Skeletal muscle cell (primary cell): ENCODE results near the gene IFNAR1.
"Not testable (repeated sequence)": the region's sequence is repeated elsewhere in the genome, so short reads cannot be mapped to it uniquely, and the experiment has no call there.

Experiments
- DNase-seq: peaks from one replicate; pipeline ENCODE4 v3.0.0-alpha.2; 2010; ENCODE audit warnings: low read depth
- H3K4me3 ChIP-seq: 2 replicates; pipeline ENCODE4 v1.5.1; 2011; ENCODE audit warnings: low read depth, mild to moderate bottlenecking, control low read depth, low read length, moderate library complexity

IFNAR1 gene

DNA sequence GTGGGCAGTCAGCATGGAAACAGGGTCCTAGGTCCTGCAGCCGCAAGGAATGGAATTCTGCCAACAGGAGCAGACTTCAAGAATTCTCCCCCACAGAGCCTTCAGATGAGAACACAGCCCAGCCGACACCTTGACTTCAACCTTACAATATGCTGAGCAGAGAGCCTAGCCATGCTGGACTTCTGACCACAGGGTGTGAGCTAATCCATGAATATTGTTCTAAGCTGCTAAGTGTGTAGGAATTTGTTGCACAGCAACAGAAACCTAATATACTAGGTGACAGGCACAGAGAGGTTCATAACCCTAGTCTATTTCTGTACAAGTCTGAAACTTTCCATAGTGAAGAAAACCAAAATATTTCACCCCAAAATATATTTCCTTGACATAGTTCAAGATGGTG lies 45.5 kb downstream of the IFNAR1 start:
- no peak for DNase-seq
- no peak overlapping the region for H3K4me3 ChIP-seq

DNA sequence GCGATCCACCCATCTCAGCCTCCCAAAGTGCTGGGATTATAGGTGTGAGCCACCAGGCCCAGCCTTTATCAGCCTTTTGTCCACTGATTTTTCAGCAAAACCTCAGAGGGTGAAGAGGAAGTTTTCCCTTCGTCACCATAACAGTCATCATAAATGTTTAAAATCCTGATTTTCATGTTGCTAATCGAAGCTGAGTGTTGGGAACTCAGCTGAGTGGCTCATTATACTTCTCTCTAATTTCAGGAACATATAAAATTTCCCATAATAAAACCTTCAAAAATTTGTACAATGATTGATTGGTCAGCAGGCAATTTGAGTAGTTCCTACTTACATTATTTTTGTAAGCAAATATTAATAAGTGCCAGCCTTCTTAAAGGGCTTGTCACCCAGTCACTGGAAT lies 46.6 kb downstream of the IFNAR1 start:
- no peak for DNase-seq
- H3K4me3 ChIP-seq, result no peak overlapping the region

DNA sequence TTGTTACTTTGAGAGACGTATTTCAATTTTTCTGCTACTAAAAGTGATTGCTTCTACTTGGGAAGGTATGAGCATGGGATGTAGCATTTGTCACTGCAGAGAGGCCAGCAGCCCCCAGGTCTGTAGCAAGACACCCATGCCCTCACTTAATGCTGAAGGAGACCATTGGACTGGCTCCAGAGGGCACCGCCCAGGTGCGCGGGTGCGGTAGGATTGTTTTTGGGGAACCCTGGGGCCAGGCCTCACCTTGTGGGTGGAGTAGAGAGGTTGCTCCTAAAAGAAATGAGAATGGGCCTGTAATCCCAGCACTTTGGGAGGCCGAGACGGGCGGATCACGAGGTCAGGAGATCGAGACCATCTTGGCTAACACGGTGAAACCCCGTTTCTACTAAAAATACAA lies 47.8 kb downstream of the IFNAR1 start:
- H3K4me3 ChIP-seq, result no peak overlapping the region
- DNase-seq, result no peak

DNA sequence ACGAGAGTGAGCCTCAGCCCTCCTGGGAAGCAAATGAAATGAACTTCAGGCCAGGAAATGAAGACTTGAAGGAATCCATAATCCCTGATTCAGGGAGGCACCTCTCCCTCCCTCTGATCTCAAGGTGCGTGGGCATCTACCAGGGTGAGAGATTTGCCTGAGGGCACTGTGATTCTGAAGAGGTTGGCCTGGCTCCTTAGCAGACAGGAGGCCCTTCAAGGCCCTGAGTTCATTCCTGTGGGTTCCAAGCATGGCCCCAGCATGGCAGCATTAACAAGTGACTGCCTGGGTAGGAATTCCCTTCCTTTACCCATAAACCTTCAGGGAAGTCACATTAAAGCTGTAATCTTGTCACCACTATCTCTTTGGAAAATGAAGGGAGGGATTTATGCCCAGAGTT lies 48.7 kb downstream of the IFNAR1 start:
- no peak for DNase-seq
- no peak overlapping the region for H3K4me3 ChIP-seq

- no peak overlapping the region for H3K4me3 ChIP-seq
- no peak for DNase-seq
Observed at GRCh38 chr21:33374080-33374449, 49.3 kb downstream of the IFNAR1 start.

DNA sequence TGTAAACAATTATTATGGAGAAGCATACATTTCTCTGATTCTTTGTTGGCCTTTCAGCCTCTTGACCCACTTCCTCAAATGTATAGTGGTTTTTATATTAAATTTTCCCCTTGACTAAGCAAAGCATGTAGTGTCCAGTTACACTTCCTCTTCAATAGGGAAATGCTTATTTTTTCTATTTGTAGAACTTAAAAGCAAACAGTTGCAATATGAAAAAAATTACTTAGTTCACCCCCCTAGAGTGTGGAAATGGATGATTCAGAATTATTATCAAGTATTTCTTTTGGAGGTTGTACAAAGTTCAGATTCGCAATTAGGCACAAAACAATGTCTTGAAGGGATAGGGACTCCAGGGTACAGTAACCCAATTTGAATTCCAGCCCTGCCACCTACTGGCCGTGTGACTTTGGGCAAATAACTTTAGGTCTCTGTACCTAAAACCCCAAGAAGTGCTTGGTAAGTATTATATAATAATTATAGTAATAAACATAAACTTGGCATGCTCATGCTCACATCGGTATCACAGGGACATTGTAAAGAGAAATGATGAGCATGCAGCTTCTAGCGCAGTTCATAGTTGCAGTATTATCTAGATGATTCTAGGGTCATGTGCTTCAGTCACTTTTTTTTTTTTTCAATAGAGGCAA lies 49.8 kb downstream of the IFNAR1 start:
- DNase-seq, result no peak
- no peak overlapping the region for H3K4me3 ChIP-seq

- DNase-seq, result no peak
- H3K4me3 ChIP-seq, result no peak overlapping the region
Observed at GRCh38 chr21:33375101-33375644, 50.4 kb downstream of the IFNAR1 start.

DNA sequence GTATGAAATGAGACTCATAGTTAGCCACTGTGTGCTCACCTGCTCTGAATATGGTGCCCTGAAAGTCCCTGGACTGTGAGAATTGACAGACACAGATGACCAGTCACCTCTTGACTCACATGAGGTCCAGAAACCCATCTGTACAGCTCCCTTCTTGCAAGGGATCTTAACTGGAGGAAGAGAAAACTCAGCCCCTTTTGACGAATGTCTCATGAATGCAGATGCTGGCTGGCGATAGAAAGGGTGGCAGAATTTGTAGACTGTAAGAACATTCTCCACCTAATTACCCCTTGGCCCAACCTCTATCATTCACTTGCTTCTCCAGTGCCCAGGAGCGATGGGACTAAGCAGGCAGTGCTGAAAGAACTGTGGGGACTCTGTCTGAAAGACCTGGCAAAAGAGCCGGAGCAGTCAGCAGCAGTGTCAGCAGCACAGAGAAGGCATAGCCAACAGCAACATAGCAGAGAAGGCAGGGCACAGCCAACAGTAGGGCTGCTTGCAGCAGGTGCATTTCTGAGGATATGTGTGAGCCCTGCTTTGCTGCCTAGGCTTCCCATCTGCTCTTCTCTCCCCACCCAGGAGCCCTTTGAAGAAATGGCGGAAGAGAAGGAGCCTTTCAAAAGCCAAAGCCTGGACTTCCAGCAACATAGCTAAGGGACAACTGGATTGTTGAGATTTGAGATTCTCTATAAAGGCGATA lies 52.6 kb downstream of the IFNAR1 start:
- no peak overlapping the region for H3K4me3 ChIP-seq
- no peak for DNase-seq

DNA sequence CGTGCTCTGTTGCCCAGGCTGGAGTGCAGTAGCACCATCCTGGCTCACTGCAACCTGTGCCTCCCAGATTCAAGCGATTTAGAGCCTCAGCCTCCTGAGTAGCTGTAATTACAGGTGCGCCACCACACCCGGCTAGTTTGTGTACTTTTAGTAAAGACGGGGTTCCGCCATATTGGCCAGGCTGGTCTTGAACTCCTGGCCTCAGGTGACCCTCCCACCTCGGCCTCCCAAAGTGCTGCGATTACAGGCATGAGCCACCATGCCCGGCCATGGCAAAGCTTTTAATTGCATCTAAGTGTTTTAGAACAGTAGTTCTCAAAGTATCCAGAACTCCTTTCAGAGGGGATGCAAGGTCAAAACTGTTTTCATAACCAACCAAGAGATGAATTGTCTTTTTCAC lies 53.3 kb downstream of the IFNAR1 start:
- DNase-seq, result no peak
- no peak overlapping the region for H3K4me3 ChIP-seq

- DNase-seq, H3K4me3 ChIP-seq: not testable (repeated sequence)
Observed at GRCh38 chr21:33379934-33380333, 55.2 kb downstream of the IFNAR1 start.

DNA sequence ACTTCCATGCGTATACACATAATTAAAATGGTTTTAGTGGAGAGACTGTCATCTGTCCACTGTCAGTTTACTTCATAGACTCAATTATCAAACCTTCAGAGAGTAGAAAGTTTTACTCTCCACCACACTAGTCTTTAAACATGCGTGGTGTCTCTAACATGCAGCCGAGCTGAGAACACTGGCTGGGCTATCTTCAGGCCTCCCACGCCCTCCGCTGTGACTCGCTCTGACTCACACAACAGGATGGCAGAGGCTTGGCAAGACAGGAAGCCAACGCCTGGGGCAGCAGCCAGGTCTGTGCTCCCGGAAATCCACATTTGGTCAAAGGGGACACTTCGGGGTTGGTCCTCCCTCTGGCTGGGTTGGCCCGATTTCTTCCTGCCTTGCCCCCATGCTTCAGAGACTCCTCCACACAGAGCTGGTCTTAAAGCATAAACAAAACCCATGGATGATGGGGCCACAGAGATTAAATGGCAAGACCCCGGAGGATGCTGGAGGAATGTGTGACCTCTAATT lies 55.8 kb downstream of the IFNAR1 start:
- no peak overlapping the region for H3K4me3 ChIP-seq
- DNase-seq, result peak; percentile 89

- DNase-seq, H3K4me3 ChIP-seq: not testable (repeated sequence)
Observed at GRCh38 chr21:33381381-33381780, 56.6 kb downstream of the IFNAR1 start.

GRCh38 chr21:33383056-33383888 lies 58.5 kb downstream of the IFNAR1 start:
- H3K4me3 ChIP-seq, result peak overlapping the region; percentile 13
- DNase-seq, result no peak

DNA sequence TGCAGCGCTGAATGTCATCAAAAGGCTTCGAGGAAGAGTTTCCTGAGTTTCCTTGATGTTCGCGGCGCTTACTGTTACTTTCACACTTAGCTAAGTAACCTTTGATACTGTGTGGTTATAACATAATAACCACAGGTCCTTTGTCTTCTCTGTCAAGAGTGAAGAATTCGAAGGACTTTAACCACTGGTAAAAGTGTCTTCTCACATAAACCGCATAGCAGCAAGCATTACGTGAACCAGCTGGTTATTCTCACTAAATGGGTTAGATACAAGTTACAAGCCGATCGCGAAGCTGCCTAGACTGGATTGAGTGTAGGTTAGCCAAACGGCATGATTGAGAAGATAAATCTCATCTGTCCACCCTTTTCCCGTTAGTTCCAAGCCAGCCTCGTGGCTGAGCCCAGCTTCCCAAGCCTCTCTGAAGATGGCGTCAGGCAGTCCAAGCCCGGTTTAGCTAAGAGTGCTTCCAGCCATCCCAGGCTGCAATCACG lies 60.1 kb downstream of the IFNAR1 start:
- H3K4me3 ChIP-seq, result no peak overlapping the region
- no peak for DNase-seq

GRCh38 chr21:33386222-33386784 lies 61.5 kb downstream of the IFNAR1 start:
- no peak for DNase-seq
- H3K4me3 ChIP-seq, result no peak overlapping the region

GRCh38 chr21:33387294-33387693 lies 62.5 kb downstream of the IFNAR1 start:
- no peak for DNase-seq
- no peak overlapping the region for H3K4me3 ChIP-seq

DNA sequence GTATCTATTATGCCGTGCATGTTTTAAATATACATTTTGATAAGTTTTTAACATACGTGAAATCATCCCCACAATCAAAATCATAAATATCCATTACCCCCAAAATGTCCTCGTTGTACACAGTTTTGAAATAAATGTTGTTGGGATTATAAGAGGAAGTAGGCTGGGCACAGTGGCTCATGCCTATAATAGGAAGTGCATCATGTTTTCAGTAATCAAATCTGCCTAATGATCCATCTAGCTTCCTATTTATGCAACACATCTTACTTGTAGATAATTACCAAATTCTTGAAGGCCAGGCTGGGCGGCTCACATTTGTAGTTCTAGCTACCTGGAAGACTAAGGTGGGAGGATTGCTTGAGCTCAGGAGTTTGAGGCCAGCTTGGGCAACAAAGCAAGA lies 63.4 kb downstream of the IFNAR1 start:
- no peak overlapping the region for H3K4me3 ChIP-seq

DNA sequence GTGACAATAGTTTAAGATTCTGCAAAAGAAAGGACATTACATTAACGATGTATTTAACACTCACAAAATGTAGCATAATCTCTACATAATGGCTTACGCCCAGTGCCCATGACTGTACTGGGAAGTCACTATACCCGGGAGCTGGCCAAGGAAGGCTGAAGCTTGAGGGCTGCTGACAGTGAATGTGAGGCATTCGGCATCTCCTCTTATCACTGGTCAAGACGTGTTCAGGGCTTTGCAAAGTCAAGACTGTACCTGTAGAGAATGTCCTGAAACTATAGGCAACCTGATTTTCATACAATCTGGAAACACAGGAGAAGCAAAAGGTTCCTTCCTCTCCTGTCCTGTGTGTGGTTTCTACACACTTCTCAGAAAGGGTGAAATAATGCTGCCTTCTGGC lies 65.7 kb downstream of the IFNAR1 start:
- H3K4me3 ChIP-seq, result no peak overlapping the region
- no peak for DNase-seq

More for the DNA sequence above, 63.4 kb downstream of the IFNAR1 start:
- DNase-seq, result no peak

- H3K4me3 ChIP-seq, result no peak overlapping the region
- no peak for DNase-seq
Observed at GRCh38 chr21:33391656-33392055, 66.9 kb downstream of the IFNAR1 start.
